Sigmoid colon (tissue), 7 donors: ENCODE measurements around the gene ANKRD44. TPM values are rescaled to one million over a fixed set of nuclear protein-coding genes. Genes with fewer than 3 reads are reported as not detected.
A peak's percentile ranks its signal among the peaks of the same experiment; 100 is the strongest.

Source experiments
- DNase-seq: peaks from one replicate; pipeline ENCODE4 v3.0.0-alpha.2; 2019
- H3K27ac ChIP-seq, 4 donors: fragments of 200-600 bp; sonication (generic); one replicate each; pipeline ENCODE4 v1.5.1; 2016 to 2019; ENCODE audit warnings: mild to moderate bottlenecking in 1 of 4
- H3K27me3 ChIP-seq, 3 donors: fragments of 200-600 bp; sonication (generic); one replicate each; pipeline ENCODE4 v1.5.1; 2019; ENCODE audit warnings: mild to moderate bottlenecking in 1 of 3
- H3K36me3 ChIP-seq, 4 donors: fragments of 200-600 bp; sonication (generic); one replicate each; pipeline ENCODE4 v1.5.1; 2016 to 2019
- H3K4me1 ChIP-seq, 4 donors: fragments of 200-600 bp; sonication (generic); one replicate each; pipeline ENCODE4 v1.5.1; 2017 to 2019
- H3K4me3 ChIP-seq, 4 donors: fragments of 200-600 bp; sonication (generic); one replicate each; pipeline ENCODE4 v1.5.1; 2017 to 2019; ENCODE audit warnings: mild to moderate bottlenecking in 2 of 4, moderate library complexity in 1 of 4
- H3K9me3 ChIP-seq, 4 donors: fragments of 200-600 bp in 3 of 4; sonication (generic) in 3 of 4; one replicate each; pipeline versions ENCODE4 v1.5.1 to v1.6.1; 2013 to 2019
- EP300 ChIP-seq, 4 donors: sonication (generic); formaldehyde crosslinking; IDR thresholded peaks; one replicate each; pipeline ENCODE4 v1.6.1; 2017; ENCODE audit warnings: antibody characterized with exemption in 4 of 4
- POLR2A ChIP-seq, 2 donors: fragments of 450-650 bp; IDR thresholded peaks; one replicate each; pipeline ENCODE4 v1.6.1; 2016; ENCODE audit warnings: antibody characterized with exemption in 2 of 2, mild to moderate bottlenecking in 2 of 2, moderate library complexity in 2 of 2
- POLR2AphosphoS5 ChIP-seq, 4 donors: sonication (generic); formaldehyde crosslinking; IDR thresholded peaks; one replicate each; pipeline ENCODE4 v1.6.1; 2017; ENCODE audit warnings: antibody characterized with exemption in 4 of 4
- WGBS, 2 donors: extraction: QIAGEN DNeasy Blood & Tissue Kit; methylation state at CpG; one replicate each; pipeline ENCODE4 v1.1.7; 2013; 5-methylcytosine and 5-hydroxymethylcytosine counted together
- intact Hi-C: fragments of 100-400 bp; cut with DNase I; formaldehyde crosslinking; loops from one replicate; pipeline ENCODE4 v1.15.1; 2023
- polyA plus RNA-seq, 3 donors: library from polyadenylated mRNA; stranded (reverse); fragments of 200-250 nt; gene quantifications; one replicate each; pipeline ENCODE4 v1.2.3, GENCODE V29; 2013
- total RNA-seq, 4 donors: library from RNA; depleted of rRNA; stranded (reverse); fragments of >200 nt; gene quantifications; one replicate each; pipeline ENCODE4 v1.1.0, GENCODE V29; 2016
- TF ChIP-seq, protein P1 (sequence below), 4 experiments: fragments of 450-650 bp in 3 of 4; fragments of 200-600 bp in 1 of 4; IDR thresholded peaks; one replicate each; pipeline ENCODE4 v1.5.1; 2016 to 2019; ENCODE audit warnings: antibody characterized with exemption in 4 of 4, mild to moderate bottlenecking in 3 of 4, moderate library complexity in 2 of 4
- donor health status: healthy with polysubstance abuse.
- donor health status: Bipolar disorder and iron deficiency.
- donor health status: healthy.

Gene ANKRD44
- total and polyA plus RNA-seq, 7 donors, result 1.2 to 41.1 (median 34.2) TPM

DNA sequence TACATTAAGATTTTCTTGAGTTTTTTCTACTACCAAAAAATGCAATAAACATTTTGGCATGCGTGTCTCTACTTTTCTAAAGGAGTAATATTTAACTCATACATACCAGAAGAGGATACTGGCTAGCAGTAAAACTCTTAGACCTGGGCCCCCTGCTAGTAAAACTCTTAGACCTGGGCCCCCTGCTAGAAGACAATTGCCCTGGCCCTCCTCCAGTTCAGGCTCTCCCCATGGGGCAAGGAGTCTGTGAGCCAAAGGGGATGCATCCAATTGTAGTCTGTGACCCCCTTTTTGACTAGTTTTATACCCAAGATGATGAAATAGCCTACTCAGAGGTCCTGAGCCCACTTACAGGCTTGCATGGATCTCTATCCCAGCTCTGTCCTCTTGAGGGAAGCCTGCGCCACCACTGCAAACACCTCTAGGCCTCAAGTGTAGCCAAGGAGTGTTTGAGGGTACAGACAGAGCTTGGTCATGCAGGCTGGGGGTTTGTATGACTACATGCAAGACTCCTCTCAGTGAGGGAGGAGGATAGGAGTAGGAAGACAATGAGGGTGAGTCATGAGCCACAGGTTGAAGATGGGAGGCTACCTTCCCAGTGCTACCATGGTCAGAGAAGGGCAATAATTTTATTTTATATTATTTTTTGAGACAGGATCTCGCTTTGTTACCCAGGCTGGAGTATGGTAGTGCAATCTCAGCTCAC, 338.9 kb downstream of the ANKRD44 start:
- Histone ChIP-seq H3K27me3 (no peaks in the 10 kb centered on the region), H3K4me3 (no peak overlapping the region), H3K27ac (no peak overlapping the region), H3K4me1 (no peaks in the 10 kb centered on the region), H3K9me3 (no peaks in the 10 kb centered on the region), H3K36me3 (no peaks in the 10 kb centered on the region)
- 72% methylated on average over 3 of the region's 3 CpGs for WGBS, 2 donors
- DNase-seq, result no peak
- intact Hi-C loops, result no loop called here
- no peak for TF ChIP-seq POLR2AphosphoS5 (IDR thresholded peaks at IDR 0.05)

DNA sequence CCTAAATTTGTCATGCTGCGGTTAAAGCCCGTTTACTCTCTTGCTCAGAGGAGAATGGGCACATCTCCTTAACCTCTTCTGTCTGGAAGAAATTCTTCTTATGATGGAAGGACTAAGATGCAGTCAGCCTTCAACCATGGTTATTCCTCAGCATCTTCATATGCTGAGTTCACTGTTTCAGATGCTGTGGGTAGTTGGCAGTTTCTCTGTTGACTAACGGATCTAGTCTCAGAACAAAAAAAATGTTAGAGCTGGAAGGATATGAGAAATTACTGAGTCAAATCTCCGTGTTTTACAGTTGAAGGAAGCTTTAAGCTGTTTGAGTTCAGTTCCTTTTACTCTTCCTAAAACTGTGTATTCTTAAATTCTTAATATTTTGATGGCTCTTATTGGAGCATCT, 340.5 kb downstream of the ANKRD44 start:
- TF ChIP-seq EP300 (IDR thresholded peaks at IDR 0.05) (no peak), POLR2A (IDR thresholded peaks at IDR 0.05) (no peak), POLR2AphosphoS5 (IDR thresholded peaks at IDR 0.05) (no peak)
- no peaks in the 10 kb centered on the region for H3K9me3 ChIP-seq
- no peak overlapping the region for H3K27ac ChIP-seq
- no peak overlapping the region for H3K4me3 ChIP-seq
- intact Hi-C loops, result no loop called here
- no peaks in the 10 kb centered on the region for H3K36me3 ChIP-seq
- H3K27me3 ChIP-seq, result no peaks in the 10 kb centered on the region
- no peak for DNase-seq
- no peaks in the 10 kb centered on the region for H3K4me1 ChIP-seq
- WGBS, 2 donors, result 80 to 90% methylated on average over 4 of the region's 4 CpGs

- Histone ChIP-seq H3K9me3 (no peaks in the 10 kb centered on the region), H3K27ac (no peak overlapping the region), H3K27me3 (no peaks in the 10 kb centered on the region), H3K4me3 (no peak overlapping the region), H3K36me3 (no peaks in the 10 kb centered on the region), H3K4me1 (no peaks in the 10 kb centered on the region)
- 96 to 100% methylated on average over 1 of the region's 1 CpG for WGBS, 2 donors
- TF ChIP-seq POLR2AphosphoS5 (IDR thresholded peaks at IDR 0.05) (no peak), POLR2A (IDR thresholded peaks at IDR 0.05) (no peak), EP300 (IDR thresholded peaks at IDR 0.05) (no peak)
- TF ChIP-seq, protein P1, sequence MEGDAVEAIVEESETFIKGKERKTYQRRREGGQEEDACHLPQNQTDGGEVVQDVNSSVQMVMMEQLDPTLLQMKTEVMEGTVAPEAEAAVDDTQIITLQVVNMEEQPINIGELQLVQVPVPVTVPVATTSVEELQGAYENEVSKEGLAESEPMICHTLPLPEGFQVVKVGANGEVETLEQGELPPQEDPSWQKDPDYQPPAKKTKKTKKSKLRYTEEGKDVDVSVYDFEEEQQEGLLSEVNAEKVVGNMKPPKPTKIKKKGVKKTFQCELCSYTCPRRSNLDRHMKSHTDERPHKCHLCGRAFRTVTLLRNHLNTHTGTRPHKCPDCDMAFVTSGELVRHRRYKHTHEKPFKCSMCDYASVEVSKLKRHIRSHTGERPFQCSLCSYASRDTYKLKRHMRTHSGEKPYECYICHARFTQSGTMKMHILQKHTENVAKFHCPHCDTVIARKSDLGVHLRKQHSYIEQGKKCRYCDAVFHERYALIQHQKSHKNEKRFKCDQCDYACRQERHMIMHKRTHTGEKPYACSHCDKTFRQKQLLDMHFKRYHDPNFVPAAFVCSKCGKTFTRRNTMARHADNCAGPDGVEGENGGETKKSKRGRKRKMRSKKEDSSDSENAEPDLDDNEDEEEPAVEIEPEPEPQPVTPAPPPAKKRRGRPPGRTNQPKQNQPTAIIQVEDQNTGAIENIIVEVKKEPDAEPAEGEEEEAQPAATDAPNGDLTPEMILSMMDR (IDR thresholded peaks at IDR 0.05), result no peak
- no peak for DNase-seq
- intact Hi-C loops, result no loop called here
These were observed 342.1 kb downstream of the ANKRD44 start for GRCh38 chr2:196968516-196968915.

- Histone ChIP-seq H3K4me3 (no peak overlapping the region), H3K36me3 (no peaks in the 10 kb centered on the region), H3K4me1 (no peaks in the 10 kb centered on the region), H3K27me3 (no peaks in the 10 kb centered on the region), H3K27ac (no peak overlapping the region), H3K9me3 (no peaks in the 10 kb centered on the region)
- 89 to 91% methylated on average over 3 of the region's 3 CpGs for WGBS, 2 donors
- DNase-seq, result no peak
- no peak for TF ChIP-seq EP300 (IDR thresholded peaks at IDR 0.05)
- intact Hi-C loops, result no loop called here
These were observed 342.8 kb downstream of the ANKRD44 start for GRCh38 chr2:196967775-196968174.

- intact Hi-C loops, result no loop called here
- Histone ChIP-seq H3K36me3 (no peaks in the 10 kb centered on the region), H3K4me1 (no peaks in the 10 kb centered on the region), H3K4me3 (peak overlapping the region in 3 of 4 donors; percentile 3 to 23 (median 8)), H3K9me3 (no peaks in the 10 kb centered on the region), H3K27me3 (no peaks in the 10 kb centered on the region), H3K27ac (no peak overlapping the region)
- no peak for DNase-seq
- TF ChIP-seq, protein P1 (IDR thresholded peaks at IDR 0.05), result no peak
- TF ChIP-seq POLR2AphosphoS5 (IDR thresholded peaks at IDR 0.05) (no peak), POLR2A (IDR thresholded peaks at IDR 0.05) (no peak), EP300 (IDR thresholded peaks at IDR 0.05) (no peak)
- 19 to 56% methylated on average over 7 of the region's 7 CpGs for WGBS, 2 donors
These were observed 343.5 kb downstream of the ANKRD44 start for GRCh38 chr2:196967116-196967515.

- no peak for TF ChIP-seq POLR2AphosphoS5 (IDR thresholded peaks at IDR 0.05)
- H3K27me3 ChIP-seq, result no peaks in the 10 kb centered on the region
- WGBS, 2 donors, result 18 to 68% methylated on average over 3 of the region's 3 CpGs
- no peak for DNase-seq
- intact Hi-C loops, result no loop called here
- H3K27ac ChIP-seq, result no peak overlapping the region
- H3K36me3 ChIP-seq, result no peaks in the 10 kb centered on the region
- no peaks in the 10 kb centered on the region for H3K9me3 ChIP-seq
- H3K4me3 ChIP-seq, result no peak overlapping the region
- no peaks in the 10 kb centered on the region for H3K4me1 ChIP-seq
These were observed 344.5 kb downstream of the ANKRD44 start for GRCh38 chr2:196966061-196966460.

GRCh38 chr2:196965651-196966050, 344.9 kb downstream of the ANKRD44 start:
- Histone ChIP-seq H3K27ac (no peak overlapping the region), H3K27me3 (no peaks in the 10 kb centered on the region), H3K4me3 (no peak overlapping the region), H3K4me1 (no peaks in the 10 kb centered on the region), H3K36me3 (no peaks in the 10 kb centered on the region), H3K9me3 (no peaks in the 10 kb centered on the region)
- WGBS, 2 donors, result 31 to 71% methylated on average over 4 of the region's 4 CpGs
- TF ChIP-seq POLR2A (IDR thresholded peaks at IDR 0.05), result no peak
- TF ChIP-seq POLR2AphosphoS5 (IDR thresholded peaks at IDR 0.05), result no peak
- TF ChIP-seq, protein P1 (IDR thresholded peaks at IDR 0.05), result no peak
- TF ChIP-seq EP300 (IDR thresholded peaks at IDR 0.05), result no peak
- intact Hi-C loops, result no loop called here
- no peak for DNase-seq
